Body of pancreas (tissue), 4 donors: ENCODE measurements around the gene SCN9A.

Experiments
- CTCF ChIP-seq, 7 experiments: fragments of 450-650 bp in 4 of 7; fragments of 200-600 bp in 3 of 7; sonication (generic) in 3 of 7; IDR thresholded peaks; one replicate each; pipeline ENCODE4 v1.5.1; 2016 to 2019; ENCODE audit warnings: antibody characterized with exemption in 7 of 7
- POLR2A ChIP-seq, 3 donors: fragments of 450-650 bp; IDR thresholded peaks; one replicate each; pipeline ENCODE4 v1.6.1; 2016; ENCODE audit warnings: antibody characterized with exemption in 3 of 3, mild to moderate bottlenecking in 2 of 3

DNA sequence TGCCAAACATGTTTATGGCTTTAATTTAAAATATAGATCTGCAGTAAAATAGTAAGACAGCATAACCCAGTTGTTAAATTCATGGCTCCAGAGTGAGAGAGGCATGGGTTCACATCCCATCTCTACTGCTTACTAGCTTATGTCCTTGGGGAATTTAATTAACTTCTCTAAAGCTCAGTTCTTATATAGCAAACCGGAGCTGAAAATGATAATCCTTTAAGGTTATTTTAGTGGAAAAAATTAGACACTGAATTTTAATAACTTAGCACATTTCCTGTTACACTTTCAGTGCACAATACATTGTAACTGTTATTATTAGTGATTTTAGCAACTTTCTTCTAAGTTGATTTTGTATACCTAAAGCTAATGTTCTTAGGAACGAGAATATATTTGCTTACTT is 14.8 kb downstream of the SCN9A start:
- TF ChIP-seq CTCF (IDR thresholded peaks at IDR 0.05) (no peak), POLR2A (IDR thresholded peaks at IDR 0.05) (no peak)
